Heart left ventricle (tissue), 13 donors: ENCODE data around the gene BOK.
"Not testable (repeated sequence)": the region's sequence is repeated elsewhere in the genome, so short reads cannot be mapped to it uniquely, and the experiment has no call there.

Experiments
- CTCF ChIP-seq, 12 donors: fragments of 200-600 bp; sonication (generic) in 4 of 12; IDR thresholded peaks; one replicate each; pipeline versions ENCODE4 v1.5.0 to v1.8.0; 2018 to 2022; ENCODE audit warnings: antibody characterized with exemption in 12 of 12, mild to moderate bottlenecking in 5 of 12
- POLR2A ChIP-seq, 2 donors: fragments of 450-650 bp; IDR thresholded peaks; one replicate each; pipeline ENCODE4 v1.6.1; 2017; ENCODE audit warnings: antibody characterized with exemption in 2 of 2, mild to moderate bottlenecking in 2 of 2, moderate library complexity in 2 of 2
- donor health status: ischemic (EF 13 %, LVEDD 7.1; RV severe dilation, severe dysfunction).
- donor health status: DM: no; HTN: yes; CAD: no.
- donor health status: DM: no; HTN: no; CAD: no.
- donor health status: ischemic (EF 25% LVEDD 6.9; RV normal size, moderate dysfunction).
- donor health status: ischemic (EF 25% LVEDD 5.7; RV mildly dilated, moderate dysfunction).
- donor health status: ischemic (EF 35%, LVEDD 5.7; RV mildly dilated, moderate dysfunction).
- donor health status: nonischemic (EF 11% LVEDD 7.7; RV severe dilation, severe dysfunction).
- donor health status: DM: yes; HTN: yes; CAD: no.
- donor health status: PGD.
- donor health status: ischemic (EF 29% LVEDD 5.4; RV normal size, mild dysfunction).
- donor health status: nonischemic (EF 23%, LVEDD 6.1; RV moderate dilation, normal function).

- TF ChIP-seq POLR2A, CTCF (IDR thresholded peaks at IDR 0.05): not testable (repeated sequence)
These were observed 8.7 kb downstream of the BOK start for GRCh38 chr2:241567266-241567665.
